DOHH2 (cell line): ENCODE results near the gene DENND6B.

Experiments used
- H3F3A ChIP-seq: fragments of 200-600 bp; sonication (generic), shearing (Covaris generic); 2 replicates; pipeline ENCODE4 v1.6.0; 2016; ENCODE audit warnings: antibody characterized with exemption, mild to moderate bottlenecking; ENCODE audit not compliant: control insufficient read depth, insufficient read depth
- H3K27ac ChIP-seq: fragments of 200-600 bp; sonication (generic); 2 replicates; pipeline ENCODE4 v1.5.1; 2014; ENCODE audit warnings: low read depth, mild to moderate bottlenecking, low read length, moderate library complexity
- H3K27me3 ChIP-seq: fragments of 200-600 bp; sonication (generic); 2 replicates; pipeline ENCODE4 v1.6.1; 2014; ENCODE audit warnings: mild to moderate bottlenecking, low read length, mixed read lengths; ENCODE audit not compliant: control insufficient read depth
- H3K36me3 ChIP-seq: fragments of 200-600 bp; sonication (generic); 2 replicates; pipeline ENCODE4 v1.6.1; 2014; ENCODE audit warnings: mild to moderate bottlenecking, low read length, moderate library complexity, mixed read lengths; ENCODE audit not compliant: control insufficient read depth
- H3K4me1 ChIP-seq: fragments of 200-600 bp; sonication (generic); 2 replicates; pipeline ENCODE4 v1.6.1; 2014; ENCODE audit warnings: mild to moderate bottlenecking, low read length, mixed read lengths; ENCODE audit not compliant: control insufficient read depth
- H3K4me2 ChIP-seq: fragments of 200-600 bp; sonication (generic); 2 replicates; pipeline ENCODE4 v1.6.0; 2014; ENCODE audit warnings: mild to moderate bottlenecking, low read length, moderate library complexity
- H3K4me3 ChIP-seq: fragments of 200-600 bp; sonication (generic); 2 replicates; pipeline ENCODE4 v1.5.1; 2014; ENCODE audit warnings: mild to moderate bottlenecking, low read length, mixed read lengths
- H3K79me2 ChIP-seq: fragments of 200-600 bp; sonication (generic); 2 replicates; pipeline ENCODE4 v1.6.1; 2014; ENCODE audit warnings: mild to moderate bottlenecking, low read length, mixed read lengths; ENCODE audit not compliant: control insufficient read depth
- H3K9me2 ChIP-seq: fragments of 200-600 bp; sonication (generic); replicated peaks from 2 replicates; pipeline ENCODE4 v1.6.1; 2014; ENCODE audit warnings: mild to moderate bottlenecking, low read length, mixed read lengths; ENCODE audit not compliant: control insufficient read depth
- H3K9me3 ChIP-seq: fragments of 200-600 bp; sonication (generic); 2 replicates; pipeline ENCODE4 v1.6.1; 2014; ENCODE audit warnings: antibody characterized with exemption, low read length, mixed read lengths; ENCODE audit not compliant: control insufficient read depth, insufficient read depth
- H4K20me1 ChIP-seq: fragments of 200-600 bp; sonication (generic); 2 replicates; pipeline ENCODE4 v1.6.0; 2014; ENCODE audit warnings: low read depth, mild to moderate bottlenecking, antibody characterized with exemption, low read length, moderate library complexity; ENCODE audit not compliant: control insufficient read depth, insufficient read depth
- EZH2phosphoT487 ChIP-seq: fragments of 200-600 bp; sonication (generic); IDR thresholded peaks from 2 replicates; pipeline ENCODE4 v1.6.1; 2017; ENCODE audit warnings: borderline replicate concordance, mild to moderate bottlenecking, antibody characterized with exemption, low read length, moderate library complexity, mixed read lengths
- TF ChIP-seq, protein P1 (sequence below): fragments of 200-600 bp; sonication (generic); IDR thresholded peaks from one replicate; pipeline ENCODE4 v1.5.1; 2014; ENCODE audit warnings: antibody characterized with exemption, mild to moderate bottlenecking, low read depth, low read length; ENCODE audit not compliant: poor library complexity, severe bottlenecking

DENND6B gene

DNA sequence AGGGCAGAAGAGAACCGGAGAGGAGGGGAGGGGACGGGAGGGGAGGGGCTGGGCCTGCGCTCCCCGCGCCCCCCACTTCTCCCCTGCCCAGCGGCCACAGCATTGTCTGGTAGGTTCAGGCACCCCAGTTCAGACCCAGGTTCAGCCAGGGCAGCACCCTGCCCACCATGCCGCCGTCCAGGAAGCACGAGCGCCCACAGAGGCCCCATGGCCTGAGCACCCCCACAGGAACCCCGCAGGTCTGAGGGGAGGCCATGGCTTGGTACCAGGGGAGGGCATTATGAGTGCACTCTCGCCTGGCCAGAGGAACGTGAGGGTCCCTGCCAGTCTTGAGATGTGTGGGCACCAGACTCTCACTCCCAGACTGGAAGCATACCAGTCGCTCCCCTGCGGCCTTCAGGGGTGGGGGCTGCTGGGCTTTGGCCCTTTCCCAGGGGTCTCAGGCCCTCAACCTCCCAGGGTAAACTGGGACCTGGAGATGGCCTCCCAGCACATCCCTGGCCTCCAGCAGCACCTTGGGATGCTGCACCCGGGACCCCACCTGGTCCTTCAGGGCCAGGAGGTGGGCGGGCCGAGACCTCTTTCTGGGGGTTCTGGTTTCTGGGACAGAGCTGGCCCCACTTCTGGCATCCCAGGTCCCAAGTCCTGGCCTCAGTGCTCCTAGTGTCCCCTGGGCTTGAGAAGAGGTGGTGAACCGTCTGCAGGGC lies 18.8 kb downstream of the DENND6B start:
- H3K36me3 ChIP-seq: peaks cover 28% of the 10 kb centered on the region
- peak overlapping the region; percentile 80 for H3K4me2 ChIP-seq
- peaks cover 78% of the 10 kb centered on the region for H3K4me1 ChIP-seq
- no peaks in the 10 kb centered on the region for H3K27me3 ChIP-seq
- H3K9me2 ChIP-seq: no peaks in the 10 kb centered on the region
- H3K9me3 ChIP-seq: no peaks in the 10 kb centered on the region
- TF ChIP-seq, protein P1, sequence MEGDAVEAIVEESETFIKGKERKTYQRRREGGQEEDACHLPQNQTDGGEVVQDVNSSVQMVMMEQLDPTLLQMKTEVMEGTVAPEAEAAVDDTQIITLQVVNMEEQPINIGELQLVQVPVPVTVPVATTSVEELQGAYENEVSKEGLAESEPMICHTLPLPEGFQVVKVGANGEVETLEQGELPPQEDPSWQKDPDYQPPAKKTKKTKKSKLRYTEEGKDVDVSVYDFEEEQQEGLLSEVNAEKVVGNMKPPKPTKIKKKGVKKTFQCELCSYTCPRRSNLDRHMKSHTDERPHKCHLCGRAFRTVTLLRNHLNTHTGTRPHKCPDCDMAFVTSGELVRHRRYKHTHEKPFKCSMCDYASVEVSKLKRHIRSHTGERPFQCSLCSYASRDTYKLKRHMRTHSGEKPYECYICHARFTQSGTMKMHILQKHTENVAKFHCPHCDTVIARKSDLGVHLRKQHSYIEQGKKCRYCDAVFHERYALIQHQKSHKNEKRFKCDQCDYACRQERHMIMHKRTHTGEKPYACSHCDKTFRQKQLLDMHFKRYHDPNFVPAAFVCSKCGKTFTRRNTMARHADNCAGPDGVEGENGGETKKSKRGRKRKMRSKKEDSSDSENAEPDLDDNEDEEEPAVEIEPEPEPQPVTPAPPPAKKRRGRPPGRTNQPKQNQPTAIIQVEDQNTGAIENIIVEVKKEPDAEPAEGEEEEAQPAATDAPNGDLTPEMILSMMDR: no peak
- H3K27ac ChIP-seq: peak overlapping the region; percentile 79
- peaks cover 8% of the 10 kb centered on the region for H4K20me1 ChIP-seq
- H3F3A ChIP-seq: peaks cover 34% of the 10 kb centered on the region
- peak overlapping the region; percentile 57 for H3K4me3 ChIP-seq
- peaks cover 39% of the 10 kb centered on the region for H3K79me2 ChIP-seq

GRCh38 chr22:50306753-50307749 lies 19.8 kb downstream of the DENND6B start, which contains the start of gene PLXNB2:
Gene PLXNB2, minus strand, starts transcription at chr22:50307646. Its CDS starts 17,062 bp downstream, at chr22:50290584.
- peak within 1 kb of the TSS; percentile 88 for H3K27ac ChIP-seq
- peak within 1 kb of the TSS; percentile 97 for H3K4me3 ChIP-seq
- H4K20me1 ChIP-seq: peaks cover 8% of the 10 kb centered on the region
- TF ChIP-seq EZH2phosphoT487: no peak
- TF ChIP-seq, protein P1: no peak
- peaks cover 37% of the 10 kb centered on the region for H3F3A ChIP-seq
- no peaks in the 10 kb centered on the region for H3K9me2 ChIP-seq
- H3K36me3 ChIP-seq: peaks cover 34% of the 10 kb centered on the region
- H3K9me3 ChIP-seq: no peaks in the 10 kb centered on the region
- H3K27me3 ChIP-seq: no peaks in the 10 kb centered on the region
- peaks cover 49% of the 10 kb centered on the region for H3K79me2 ChIP-seq
- peak within 1 kb of the TSS; percentile 99 for H3K4me2 ChIP-seq
- H3K4me1 ChIP-seq: peaks cover 79% of the 10 kb centered on the region

- Histone ChIP-seq H3K9me3 (no peaks in the 10 kb centered on the region), H4K20me1 (peaks cover 10% of the 10 kb centered on the region), H3K9me2 (no peaks in the 10 kb centered on the region), H3F3A (peaks cover 37% of the 10 kb centered on the region), H3K4me2 (peak overlapping the region; percentile 99), H3K4me1 (peaks cover 79% of the 10 kb centered on the region), H3K27ac (peak overlapping the region; percentile 88), H3K36me3 (peaks cover 37% of the 10 kb centered on the region), H3K4me3 (peak overlapping the region; percentile 97), H3K79me2 (peaks cover 59% of the 10 kb centered on the region), H3K27me3 (no peaks in the 10 kb centered on the region)
- TF ChIP-seq, protein P1: no peak
- no peak for TF ChIP-seq EZH2phosphoT487
Observed at GRCh38 chr22:50305923-50306566, 20.8 kb downstream of the DENND6B start.
